ENCODE data around the gene ZBTB21.

GRCh38 chr21:41961753-41962152, 48.4 kb downstream of the ZBTB21 start:
- TF ChIP-seq CTCF (IDR thresholded peaks at IDR 0.05; ENCODE audit: low read length) (no peak), EZH2phosphoT487 (IDR thresholded peaks at IDR 0.05; ENCODE audit: low read length) (no peak), EZH2 (optimal IDR thresholded peaks at IDR 0.05; ENCODE audit: low read depth, low read length) (no peak)

Data from MM.1S (cell line).